GM21515 (cell line): ENCODE measurements around the gene COLEC11.
"Not testable (repeated sequence)": the region's sequence is repeated elsewhere in the genome, so short reads cannot be mapped to it uniquely, and the experiment has no call there.

Experiments
- ATAC-seq: cut with Tn5 transposase; IDR thresholded peaks from one replicate; pipeline ENCODE4 v1.9.1; 2021; ENCODE audit not compliant: unreplicated experiment

The COLEC11 gene

DNA sequence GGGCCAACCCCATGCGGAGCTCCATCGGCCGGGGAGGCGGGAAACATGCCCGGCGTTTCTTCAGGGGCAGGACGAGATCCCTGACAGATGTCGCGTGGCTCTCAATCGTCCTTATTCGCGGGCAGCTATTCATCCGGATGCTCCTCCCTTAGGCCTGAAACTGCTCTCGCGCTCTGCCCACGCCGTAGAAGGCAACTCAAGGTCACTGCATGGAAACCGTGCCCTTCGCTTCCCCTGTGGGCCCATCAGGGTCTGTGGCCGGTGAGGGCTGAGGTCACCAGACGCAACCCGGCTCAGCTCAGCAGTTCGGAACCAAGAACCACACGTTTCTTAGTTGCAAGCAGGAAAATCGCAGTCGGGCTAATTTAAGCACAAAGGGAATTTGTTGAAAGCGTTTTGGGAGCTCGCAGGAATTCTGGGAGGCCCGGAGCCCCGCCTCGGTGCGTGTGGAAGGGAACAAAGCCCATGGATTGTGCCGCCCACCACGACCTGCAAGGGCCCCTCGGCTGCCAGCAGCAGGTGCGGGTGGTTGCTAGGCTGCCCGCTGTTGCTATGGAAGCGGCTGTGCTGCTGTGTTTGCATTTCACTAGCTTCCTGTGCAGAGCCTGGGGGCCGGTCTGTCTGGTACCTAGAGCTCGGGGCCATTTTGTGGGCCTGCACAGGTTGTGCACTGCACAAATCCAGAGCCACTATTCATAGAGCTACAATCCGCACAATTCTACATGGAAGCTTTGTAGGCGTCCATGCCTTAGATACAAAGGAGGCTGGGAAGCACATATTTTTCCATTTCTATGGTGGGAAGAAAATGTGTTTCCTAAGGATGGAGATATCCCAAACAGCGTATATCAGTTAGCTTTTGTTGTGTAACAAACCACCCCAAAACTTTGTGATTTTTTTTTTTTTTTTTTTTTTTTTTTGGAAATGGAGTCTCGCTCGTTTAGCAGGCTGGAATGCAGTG, 57.1 kb downstream of the COLEC11 start:
- peak; percentile 87 for ATAC-seq

DNA sequence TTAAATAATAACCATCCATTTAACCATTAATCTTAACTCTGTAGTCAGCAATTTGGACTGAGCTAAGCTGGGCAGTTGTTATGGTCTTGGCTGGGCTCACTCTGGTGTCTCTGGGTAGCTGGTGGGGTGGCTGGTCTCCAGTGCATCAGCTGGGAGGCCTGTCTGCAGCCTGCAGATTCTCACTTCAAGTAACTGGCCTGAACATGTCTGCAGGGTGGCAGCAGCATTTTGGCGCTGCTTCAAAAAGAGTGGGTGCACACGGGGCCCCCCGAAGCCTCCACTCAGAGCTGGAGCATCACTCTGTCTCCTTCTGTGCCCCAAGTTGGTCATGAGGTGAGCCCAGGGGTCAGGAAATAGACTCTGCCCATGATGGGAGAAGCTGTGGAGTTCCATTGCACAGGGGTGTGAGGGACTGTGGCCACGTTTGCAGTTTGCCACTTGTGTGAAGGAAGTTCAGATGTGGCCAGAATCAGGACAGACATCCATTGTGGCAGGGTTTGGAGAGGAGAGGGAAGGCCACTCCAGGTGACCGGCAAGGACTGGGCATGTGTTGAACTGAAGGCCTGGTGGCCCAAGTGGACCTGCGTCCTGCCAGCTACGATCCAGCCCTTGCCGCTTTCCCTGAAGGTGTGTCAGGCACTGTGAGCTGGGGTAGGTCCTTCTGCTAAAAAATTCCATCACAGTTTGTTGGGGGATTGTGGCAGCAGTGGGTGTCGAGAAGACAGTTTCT, 58.1 kb downstream of the COLEC11 start:
- ATAC-seq = no peak

DNA sequence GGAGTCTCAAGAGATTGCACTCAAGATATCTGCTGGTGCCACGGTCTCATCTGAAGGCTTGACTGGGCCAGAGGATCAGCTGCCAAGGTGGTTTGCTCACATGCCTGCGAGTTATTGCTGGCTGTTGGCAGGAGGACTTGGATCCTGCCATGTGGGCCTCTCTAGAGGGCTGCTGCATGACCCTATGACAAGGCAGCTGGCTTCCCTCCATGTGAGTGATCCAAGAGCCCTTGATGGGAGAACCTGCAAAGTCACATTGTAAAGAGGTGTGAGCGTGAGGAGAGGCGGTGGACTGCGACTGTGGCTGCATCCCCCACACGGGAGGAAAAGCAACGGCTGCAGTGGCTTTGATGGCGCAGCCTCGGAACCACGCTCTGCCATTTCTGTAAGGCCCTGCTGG, 59.1 kb downstream of the COLEC11 start:
- no peak for ATAC-seq

DNA sequence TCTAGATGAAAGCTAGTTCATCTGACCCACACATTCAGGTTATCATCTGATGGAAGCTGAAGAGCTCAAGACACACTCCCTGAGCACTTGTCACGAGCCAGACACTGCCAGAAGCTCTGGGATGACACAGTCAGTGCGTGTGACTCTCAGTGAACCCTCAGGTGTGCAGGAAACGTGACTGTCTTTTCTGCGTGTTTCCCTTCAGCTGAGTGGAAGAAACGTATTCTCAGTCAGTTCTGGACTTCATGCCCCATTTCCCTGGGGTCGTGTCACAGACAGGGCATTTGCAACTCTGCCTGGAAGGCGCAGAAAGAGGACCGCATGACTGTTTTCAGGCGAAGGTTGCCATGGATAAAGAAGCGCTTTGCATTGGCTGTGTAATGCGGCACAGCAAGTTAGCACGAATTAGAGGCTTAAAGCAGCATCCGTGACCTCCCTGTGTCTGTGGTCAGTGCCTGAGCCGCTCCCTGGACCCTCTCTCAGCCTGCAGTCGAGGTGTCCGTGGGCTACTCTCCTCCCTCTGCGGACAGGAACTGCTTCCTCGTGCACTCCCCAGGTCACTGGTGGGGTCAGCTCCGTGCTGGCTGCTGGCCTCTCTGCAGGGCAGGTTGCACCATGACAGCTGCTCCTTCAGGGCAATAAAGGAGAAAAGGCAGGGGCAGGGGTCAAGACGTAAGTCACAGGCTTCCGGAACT, 59.8 kb downstream of the COLEC11 start:
- ATAC-seq = no peak

DNA sequence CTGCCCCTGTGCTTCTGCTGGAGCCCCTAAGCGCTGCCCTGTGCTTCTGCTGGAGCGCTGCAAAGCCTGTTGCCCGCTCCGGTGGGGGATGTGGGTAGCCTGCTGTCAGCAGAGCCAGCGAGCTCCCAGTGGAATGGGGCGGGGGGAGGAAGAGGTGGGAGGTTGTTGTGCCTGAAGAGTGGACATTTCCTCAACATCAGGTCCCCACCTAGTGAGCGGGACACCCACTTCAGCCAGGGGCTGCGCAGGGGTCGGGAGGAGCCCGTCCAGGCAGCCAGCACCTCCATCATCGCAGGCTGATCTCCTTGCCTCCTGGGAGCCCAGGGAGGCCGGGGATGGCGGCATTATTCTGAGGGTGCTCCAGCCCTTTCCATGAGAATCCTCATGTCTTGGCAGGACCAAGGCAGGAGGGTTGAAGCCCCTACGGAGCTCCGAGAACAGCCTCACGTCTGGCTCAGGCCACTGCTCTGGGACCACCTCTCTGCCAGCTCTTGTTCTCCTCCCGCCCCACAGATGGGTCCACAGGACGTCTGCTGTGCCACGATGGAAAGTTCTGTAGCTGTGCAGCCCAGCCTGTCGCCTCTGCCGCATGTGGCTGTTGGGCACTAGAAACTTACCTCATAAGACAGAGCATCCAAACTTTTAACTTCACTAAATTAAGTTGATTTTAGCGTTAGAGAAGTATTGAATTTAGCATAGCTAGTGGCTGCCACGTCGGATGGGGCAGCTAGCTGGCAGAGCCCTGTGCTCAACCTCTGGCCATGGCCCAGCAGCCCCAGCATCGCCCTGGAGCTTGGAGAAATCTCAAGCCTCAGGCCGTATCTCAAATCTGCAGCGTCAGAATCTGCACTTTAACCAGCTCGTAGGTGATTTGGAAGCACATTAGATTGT, 61.2 kb downstream of the COLEC11 start:
- no peak for ATAC-seq

DNA sequence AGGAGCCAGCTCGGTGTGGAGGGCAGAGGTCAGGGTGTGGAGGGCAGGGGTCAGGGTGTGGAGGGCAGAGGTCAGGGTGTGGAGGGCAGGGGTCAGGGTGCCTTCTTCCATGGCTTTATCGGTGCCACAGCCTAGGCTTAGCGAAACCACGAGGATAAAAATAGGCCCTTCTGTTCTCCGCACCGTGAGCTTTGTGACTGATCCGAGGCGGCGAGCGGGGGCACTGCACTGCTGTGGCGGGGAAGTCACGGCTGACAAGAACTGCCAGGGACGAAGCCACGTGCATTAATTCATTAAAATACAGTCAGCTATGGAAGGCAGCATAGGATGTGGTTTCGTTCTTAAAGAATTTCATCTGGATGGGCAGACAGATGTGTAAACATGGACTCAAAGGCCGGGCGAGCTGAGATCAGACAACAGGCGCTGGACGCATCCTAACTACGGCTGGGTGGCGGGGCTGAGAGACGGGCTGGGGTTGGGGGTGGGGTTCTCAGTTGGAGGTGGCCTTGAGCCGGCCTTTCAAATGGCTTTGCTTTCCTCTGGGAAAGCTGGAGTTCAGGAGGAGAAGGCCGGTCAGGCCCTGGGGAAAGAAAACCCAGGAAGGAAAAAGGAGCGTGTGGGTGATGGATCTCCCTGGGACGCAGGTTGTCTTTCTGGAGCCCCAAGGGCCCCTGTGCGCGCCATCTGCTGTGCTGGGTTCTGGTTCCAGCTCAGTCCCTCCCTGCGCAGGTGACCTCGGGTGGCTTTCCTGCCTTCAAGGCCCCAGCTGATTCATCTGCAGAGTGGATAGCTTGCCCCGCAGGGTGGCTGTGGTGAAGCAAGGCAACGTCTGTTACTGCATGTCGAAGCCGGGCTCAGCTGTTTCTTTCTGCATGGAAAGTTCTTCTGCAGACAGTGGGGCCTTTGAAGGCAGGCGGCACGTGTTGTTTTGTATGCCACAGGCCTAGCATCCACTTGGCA, 62.1 kb downstream of the COLEC11 start:
- ATAC-seq = no peak

DNA sequence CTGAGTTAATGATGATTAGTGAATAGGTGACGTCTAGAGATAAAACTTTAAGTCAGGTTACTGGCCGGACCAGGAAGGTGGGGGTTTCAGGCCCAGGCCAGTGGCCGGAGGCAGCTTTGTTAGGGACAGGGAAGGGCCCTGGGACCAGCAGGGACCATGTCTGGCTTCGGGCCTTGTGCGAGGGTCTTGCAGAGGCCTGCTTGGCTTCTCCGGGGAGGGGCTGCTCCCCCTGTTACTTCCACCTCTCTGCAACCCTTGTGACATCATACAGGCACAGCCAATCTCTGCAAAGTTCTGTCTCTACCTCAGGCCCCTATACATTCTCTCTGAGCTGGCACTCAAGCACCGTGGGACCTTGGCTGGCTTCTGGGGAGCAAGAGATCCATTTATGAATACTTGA, 63.0 kb downstream of the COLEC11 start, which contains the start of gene ALLC:
Gene ALLC, plus strand, starts transcription at position 320 of the 400 bp plus-strand sequence. CDS start 12,958 bp downstream, outside the sequence.
- no peak for ATAC-seq

DNA sequence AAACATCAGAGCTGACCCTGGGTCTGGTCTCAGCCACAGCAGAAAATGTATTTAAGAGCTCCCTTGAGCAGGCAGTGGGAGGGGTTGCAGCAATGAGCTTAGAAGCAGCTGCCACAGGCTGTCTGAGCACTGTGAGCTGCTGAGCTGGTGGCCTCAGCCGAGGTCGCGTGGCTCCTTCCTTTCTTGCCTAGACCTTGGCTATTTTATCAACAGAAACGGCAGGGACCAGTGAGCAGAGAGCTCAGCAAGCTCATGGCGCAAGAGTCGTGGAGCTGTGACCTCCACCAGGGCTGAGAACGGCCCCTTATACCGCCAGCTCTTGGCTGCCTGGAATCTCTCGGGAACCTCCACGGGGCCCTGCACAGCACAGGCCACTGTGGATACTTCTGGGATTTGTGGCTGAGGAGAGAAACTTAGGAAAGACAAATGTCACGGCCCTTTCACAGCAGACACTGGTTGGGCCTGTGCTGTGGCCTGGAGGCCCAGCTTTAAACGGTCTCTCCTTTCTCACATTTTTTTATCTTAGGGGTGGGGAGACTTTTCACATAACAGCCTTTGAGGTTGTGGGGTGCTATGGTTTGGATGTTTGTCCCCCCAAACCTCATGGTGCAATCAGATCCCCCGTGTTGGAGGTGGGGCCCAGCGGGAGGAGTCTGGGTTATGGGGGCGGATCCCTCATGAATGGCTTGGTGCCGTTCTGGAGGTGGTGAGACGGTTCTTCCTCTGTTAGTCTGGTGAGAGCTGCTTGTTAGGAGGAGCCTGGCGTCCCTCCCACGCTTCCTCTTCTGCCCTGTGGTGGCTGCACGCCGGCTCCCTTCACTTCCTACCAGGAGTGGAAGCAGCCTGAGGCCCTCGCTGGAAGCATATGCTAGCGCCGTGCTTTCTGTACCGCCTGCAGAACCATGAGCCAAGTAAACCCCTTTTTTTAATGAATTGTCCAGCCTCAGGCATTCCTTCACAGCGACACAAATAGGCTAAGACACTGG, 64.8 kb downstream of the COLEC11 start:
- ATAC-seq = no peak

DNA sequence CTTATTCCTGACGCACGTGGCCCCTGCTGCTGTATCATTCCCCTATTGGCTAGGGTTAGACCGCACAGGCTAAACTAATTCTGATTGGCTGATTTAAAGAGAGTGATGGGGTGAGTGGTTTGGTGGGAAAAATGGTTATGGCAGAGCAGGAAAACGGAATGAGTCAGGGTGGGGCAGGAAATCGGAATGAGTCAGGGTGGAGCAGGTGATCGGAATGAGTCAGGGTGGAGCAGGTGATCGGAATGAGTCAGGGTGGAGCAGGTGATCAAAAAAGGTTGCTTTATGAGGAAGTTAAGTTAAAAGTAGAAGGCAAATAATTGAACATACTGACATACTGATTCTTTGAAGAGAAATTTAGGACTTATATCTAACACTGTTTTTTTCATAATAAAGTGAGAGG, 65.7 kb downstream of the COLEC11 start:
- ATAC-seq = not testable (repeated sequence)

DNA sequence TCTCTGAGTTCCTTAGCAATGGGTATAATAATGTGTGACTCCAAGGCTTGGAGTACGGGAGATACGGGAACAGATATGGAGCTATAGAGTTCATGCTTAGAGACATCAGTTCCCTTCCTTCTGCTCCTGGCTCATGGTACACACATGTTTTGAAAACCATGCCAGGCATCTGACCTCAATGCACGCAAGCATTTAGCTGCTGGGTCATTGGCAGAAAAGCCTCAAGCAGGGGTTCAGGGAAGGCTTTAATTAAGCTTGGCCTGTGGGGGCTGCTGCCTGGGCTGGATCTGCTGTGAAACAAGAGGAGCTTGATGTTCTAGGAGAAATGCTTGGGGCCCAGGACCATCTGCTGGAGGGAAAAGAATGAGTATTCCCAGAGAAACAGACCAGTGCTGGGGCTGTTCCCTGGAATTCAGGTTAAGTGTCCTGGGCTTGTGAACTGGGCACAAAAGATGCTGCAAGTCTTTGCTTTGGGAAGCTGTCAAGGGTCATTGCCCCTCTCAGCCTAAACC, 66.3 kb downstream of the COLEC11 start:
- ATAC-seq = no peak

DNA sequence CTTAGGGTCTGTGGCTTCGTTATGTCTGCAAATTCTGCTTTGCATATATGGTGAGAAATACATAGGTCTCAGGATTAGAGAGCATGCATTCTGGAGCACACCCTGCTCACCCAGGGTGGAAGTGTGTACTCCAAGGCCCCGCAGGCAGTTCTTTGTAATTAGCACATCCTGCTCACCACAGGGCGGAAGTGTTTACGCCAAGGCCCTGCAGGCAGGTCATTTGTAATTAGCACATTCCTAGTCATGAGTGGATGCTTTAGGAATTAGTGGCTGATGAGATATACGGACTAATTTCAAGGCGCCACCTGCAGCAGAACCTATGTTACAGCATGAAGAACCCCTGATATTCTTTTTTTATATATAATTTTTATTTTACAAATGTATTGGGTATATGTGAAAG, 67.3 kb downstream of the COLEC11 start:
- no peak for ATAC-seq

DNA sequence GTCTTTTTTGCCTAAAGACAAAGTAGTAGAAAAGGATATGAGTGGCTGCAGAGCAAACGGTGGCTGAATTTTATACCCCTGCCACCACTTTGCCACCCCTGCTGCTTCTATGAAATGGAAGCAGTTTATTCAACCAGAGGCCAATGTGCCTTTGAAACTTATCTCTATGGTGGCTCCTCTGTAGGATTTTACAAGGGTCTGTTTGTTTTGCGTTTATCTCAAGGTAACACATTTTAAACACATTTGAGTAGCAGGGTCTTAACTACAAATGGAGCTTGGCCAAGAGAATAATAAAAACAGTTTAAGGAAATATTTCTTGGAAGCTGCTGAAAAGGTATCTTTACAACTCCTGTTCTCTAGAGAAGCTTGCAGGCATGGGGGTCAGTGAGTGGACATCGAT, 69.2 kb downstream of the COLEC11 start:
- no peak for ATAC-seq

DNA sequence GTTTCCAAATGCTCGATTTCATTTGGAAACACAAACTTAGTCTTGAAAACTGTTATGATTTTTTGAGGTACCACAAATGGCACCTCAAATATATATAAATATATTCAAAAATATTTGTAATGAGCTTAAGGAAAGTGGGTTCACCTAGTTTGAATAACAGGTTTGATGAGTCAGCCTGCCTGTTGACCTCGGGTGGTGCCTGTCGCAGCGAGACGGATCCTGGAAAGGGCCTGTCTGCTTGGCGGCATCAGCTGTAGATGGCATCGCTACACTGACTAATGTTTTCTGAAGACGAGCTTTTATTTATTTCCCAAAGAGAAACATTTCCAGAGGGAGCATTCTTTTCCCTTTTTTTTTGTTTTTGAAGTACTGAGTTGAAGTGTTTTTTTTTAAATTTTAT, 70.0 kb downstream of the COLEC11 start:
- no peak for ATAC-seq

DNA sequence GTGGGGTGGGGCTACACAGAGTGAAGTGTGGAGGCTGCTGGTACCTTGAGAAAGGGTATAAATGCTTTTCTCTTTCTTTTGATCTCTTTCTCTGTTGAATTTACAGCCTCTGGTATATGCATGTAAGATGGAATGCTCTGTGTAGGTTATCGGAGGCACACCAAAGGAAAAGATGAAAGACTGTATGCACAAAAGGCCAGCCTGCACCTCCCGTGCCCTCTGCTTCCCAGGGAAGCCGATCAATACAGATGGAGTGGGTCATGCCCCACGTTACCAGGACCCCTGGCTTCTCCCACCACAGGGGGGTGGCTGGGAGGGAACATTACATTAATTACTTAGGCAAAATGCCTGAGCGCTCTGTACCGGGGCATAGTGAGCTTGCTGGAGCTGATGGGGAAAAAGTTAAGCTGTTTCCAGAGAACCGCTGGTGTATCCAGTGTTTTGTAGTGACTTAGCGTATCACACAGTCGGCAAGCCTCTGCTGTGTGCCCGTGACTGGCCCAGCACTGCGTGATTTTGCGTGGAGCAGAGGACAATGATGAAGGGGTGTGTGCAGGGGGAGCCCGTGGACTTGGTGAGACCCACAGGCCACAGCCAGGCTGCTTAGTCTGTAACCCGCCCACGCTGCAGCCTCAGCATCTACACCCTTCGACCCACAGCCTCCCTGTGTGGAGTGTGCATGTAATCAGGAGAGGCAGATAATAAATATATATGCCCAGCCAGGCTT, 71.1 kb downstream of the COLEC11 start:
- no peak for ATAC-seq

DNA sequence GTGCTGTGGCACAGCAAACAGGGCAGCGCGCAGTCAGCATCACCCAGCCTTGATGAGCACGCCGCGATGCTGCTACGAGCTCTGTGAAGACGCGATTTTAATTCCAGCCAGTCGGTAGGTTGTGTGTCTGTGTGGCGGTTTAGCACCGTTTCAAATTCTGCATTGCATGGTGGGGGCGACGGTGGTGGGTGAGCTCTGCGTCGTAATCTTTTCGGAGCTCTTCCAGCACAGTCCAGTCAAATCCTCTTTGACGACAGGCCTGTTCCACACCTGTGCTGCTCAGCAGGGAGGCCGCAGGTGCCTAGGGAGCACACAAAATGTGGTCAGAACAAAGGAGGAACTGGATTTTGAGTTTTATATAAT, 71.7 kb downstream of the COLEC11 start:
- ATAC-seq = no peak

DNA sequence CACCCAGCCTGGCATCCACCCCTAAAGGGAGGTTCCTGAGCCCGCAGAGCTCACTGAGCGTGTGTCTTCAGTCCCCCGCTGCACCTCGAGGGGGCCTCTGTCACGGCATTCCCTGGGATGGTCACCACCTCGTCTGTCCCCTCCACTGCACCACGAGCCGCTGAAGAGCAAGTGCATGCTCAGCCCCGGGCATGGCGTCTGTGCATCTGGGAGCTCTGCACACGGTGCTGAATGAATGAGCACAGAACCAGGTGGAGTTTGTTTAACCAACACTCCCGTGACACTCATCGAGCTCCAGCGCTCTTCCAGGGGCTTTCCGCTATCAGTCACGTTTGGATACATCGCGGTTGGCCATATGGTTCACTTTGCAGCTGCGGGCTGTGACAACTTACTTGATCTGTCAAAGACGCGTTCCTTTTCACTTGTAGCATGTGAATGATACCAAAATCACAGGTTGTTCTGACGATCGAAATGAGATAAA, 72.3 kb downstream of the COLEC11 start:
- ATAC-seq = peak; percentile 51

DNA sequence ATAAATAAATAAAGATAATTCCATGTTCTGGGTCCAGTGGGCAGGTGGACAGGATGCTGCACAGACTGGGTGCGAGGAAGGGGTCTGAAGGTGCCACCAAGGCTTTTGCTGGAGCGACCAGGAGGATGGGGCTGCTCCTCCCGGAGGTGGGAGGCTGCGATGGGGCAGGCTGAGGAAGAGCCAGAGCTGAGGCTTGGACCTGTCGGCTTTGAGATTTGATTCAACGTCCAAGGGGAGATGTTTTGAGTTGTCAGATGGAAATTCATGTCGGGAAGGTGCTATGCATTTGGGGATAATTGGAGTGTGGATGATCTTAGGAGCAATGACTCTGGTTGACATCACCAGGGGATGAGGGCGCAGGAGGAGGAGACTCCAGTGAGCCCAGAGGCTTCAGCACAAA, 74.7 kb downstream of the COLEC11 start:
- no peak for ATAC-seq
